GM18909 (cell line): Measurements from ENCODE around the gene ABHD2.
"Not testable (repeated sequence)": the region's sequence is repeated elsewhere in the genome, so short reads cannot be mapped to it uniquely, and the experiment has no call there.

Experiments used
- ATAC-seq: cut with Tn5 transposase; IDR thresholded peaks from one replicate; pipeline ENCODE4 v1.9.1; 2021; ENCODE audit warnings: mild to moderate bottlenecking; ENCODE audit not compliant: unreplicated experiment, poor library complexity

Gene ABHD2

GRCh38 chr15:89136078-89136806, 48.0 kb downstream of the ABHD2 start:
- no peak for ATAC-seq

DNA sequence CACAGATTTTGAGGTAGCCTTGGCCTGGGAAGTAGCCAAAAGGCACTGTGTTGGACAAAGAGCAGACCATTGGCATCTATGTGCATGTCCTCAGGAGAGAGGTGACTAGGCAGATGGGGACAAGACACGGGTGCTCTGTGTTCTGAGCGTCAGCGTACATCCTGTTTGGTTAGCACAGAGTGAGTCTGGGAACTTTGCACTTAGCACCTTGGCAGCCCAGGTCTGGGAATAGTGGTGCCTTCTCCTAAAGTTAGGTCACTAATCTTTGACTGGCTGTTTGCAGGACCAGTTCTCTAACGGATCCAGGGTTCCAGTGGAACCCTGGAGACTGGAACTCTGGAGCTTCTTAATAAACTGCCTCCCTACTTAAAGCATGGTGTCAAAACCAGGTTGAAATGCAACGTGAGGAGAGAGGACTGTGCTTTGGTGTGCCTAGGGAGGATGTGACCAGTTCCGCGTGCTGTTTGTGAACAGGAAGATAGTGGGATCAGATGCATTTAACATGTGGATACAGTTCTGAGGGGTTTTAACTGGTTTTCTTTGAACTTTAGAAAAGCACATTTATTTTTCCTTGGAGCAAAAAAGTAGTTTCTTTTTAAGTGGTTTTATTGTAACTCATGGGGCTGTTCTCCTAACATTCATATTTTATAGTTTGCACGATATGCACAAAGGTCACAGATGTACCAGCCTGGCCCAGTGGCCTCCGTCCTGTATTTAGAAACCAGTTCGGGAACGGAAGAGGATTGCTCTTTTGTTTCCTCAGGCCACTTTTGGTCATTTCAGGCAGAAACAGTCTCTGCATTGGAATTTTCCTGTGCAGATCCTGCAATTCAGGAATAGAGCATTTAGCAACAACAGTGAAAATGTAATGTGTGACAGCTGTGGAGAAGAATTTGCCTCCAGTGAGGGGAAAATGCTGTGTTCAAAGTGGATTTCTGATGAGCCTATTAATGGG, 48.8 kb downstream of the ABHD2 start:
- ATAC-seq, result no peak

DNA sequence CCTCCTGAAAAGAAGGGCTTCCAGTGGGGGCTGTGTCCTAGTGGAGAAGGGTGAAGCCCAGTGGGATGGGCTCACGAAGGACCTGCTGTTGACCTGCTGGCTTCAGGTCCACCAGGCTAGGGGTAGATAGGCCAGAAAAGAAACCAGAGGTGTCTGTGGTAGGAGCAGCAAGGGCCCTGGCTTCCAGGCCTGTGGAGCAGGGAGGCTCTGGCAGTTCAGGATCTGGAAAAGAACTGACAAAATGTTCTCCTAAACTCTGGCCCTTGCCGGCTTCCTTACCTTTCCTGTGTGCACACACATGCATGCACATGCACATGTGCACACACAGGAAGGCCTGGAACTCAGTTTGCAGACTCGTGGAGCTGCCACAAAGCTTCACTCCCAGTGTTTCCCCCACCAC, 49.7 kb downstream of the ABHD2 start:
- ATAC-seq, result no peak

GRCh38 chr15:89138999-89139612, 50.9 kb downstream of the ABHD2 start:
- ATAC-seq, result no peak

DNA sequence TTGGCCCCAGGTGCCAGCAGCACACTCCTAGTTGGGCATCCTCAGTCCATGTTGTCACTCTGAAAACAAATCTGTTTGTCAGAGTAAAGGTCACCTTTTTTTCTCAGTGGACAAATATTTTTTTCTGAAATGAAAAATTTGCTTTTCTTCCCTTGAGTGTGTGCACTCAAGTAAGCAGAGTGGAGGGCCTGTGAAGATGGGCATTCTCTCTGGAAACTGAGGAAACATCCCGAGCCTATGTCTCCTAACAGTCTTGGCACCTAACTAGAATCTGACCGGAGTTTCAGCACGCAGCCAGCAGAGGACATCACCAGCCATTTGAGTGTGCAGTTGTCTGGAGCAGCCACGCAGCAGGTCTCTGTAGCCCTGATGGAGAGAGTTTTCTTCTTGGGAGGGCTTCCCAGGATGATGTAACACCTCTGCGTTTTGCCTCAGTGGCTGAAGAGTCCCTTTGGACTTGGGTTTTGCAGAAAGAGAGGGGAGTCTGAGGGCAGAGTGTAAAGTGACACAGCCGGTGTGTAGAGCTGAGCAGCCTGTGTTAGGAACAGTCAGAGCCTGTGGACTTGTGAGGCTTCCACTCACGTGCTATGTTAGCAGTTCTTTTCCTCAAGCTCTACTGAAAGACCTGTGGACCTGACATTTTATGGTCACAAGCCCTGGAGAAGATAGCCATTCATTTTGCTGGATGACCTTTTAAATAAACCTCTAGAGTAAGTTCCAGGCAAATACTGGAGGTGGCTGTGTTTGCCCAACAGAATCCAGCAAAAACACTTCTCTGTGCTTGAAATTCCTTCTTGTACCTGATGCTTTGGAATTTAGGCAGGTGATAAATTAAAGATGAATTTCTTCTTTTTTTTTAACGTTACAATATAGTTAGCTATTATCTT, 51.6 kb downstream of the ABHD2 start:
- no peak for ATAC-seq

GRCh38 chr15:89140595-89140994, 52.3 kb downstream of the ABHD2 start:
- no peak for ATAC-seq

- ATAC-seq, result not testable (repeated sequence)
These were observed 52.9 kb downstream of the ABHD2 start for GRCh38 chr15:89141159-89141558.

- ATAC-seq, result no peak
These were observed 53.6 kb downstream of the ABHD2 start for GRCh38 chr15:89141885-89142284.

GRCh38 chr15:89142423-89142822, 54.2 kb downstream of the ABHD2 start:
- ATAC-seq, result no peak

- ATAC-seq, result peak; percentile 57
These were observed 55.4 kb downstream of the ABHD2 start for GRCh38 chr15:89143503-89144162.

DNA sequence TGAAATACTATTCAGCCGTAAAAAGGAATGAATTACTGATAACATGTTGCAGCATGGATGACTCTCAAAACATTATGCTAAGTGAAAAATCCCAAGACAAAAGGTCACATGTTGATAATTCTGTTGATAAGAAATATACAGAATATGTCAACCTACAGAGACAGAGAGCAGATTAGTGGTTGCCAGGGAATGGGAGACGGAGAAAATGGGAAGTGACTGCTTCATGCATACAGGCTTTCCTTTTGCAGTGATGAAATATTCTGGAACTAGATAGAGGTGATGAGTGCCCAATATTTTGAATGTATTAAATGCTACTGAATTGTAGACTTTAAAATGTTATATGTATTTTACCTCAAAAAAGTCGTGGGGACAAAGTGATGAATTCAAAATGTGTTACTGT, 56.2 kb downstream of the ABHD2 start:
- ATAC-seq, result no peak

DNA sequence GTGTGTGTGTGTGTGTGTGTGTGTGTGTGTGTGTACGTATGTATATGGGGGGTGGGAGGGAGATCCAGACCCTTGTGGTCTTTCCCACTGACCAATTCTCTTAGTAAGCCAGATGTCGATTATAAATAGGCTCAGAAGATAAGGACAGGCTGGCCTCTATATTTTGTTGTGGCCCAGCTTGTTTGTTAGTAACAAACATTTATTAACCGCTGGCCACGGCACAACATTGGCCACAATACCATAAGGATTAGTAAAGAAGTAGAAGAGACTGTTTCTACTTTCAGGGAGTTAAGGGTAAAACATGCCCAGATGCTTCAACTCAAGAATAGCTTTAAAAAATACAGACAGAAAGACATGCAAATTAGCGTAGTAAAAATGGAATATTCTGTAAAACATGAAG, 58.1 kb downstream of the ABHD2 start:
- no peak for ATAC-seq

- ATAC-seq, result no peak
These were observed 59.9 kb downstream of the ABHD2 start for GRCh38 chr15:89148126-89148525.

DNA sequence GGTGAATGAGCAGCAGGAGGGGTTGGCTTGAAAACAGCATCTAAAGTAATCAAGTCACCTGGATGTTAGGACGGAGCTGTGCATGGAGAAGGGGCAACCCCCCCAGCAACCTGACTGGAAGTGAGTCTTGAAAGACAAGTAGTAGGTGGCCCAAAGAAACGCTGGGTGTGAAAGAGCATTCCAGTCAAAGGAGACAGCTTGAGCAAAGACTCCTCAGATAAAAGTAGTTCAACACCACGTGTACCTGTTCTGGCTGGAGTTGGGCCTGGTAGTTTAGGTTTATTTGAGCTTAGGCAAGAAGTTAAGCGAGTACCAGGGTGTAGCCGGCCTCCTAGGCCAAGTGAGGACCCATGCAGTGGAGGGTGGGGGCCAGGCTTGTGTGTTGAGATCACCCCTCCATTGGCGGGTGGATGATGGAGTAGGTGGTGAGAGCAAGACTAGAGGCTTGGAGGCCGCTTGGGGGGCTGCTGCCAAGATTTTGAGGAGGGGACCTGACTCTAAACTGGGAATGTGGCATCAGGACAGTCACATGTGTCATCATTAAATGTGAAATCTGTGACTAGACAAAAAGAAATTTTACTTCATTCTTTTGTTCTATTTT, 61.3 kb downstream of the ABHD2 start:
- no peak for ATAC-seq

DNA sequence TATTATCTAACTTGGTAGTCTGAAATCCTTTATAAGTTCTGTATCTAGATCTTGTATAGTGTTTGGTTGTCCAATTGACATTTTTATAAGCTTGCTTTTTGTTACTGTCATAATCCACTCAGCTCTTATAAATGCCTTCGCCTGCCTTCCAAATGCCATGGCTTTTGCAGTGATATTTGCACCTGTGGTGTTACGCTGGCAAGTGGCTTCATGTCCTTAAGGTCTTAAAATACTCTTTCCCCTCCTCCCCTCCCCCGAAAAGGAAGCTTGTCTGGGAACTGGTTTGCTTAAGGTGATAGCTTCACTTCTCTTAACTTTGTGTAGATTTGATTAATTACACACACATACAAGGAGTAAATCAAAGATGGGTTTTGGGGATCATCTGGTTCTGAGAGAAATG, 62.0 kb downstream of the ABHD2 start:
- no peak for ATAC-seq

GRCh38 chr15:89150762-89151664, 62.8 kb downstream of the ABHD2 start:
- no peak for ATAC-seq

GRCh38 chr15:89155122-89155521, 66.9 kb downstream of the ABHD2 start:
- no peak for ATAC-seq

DNA sequence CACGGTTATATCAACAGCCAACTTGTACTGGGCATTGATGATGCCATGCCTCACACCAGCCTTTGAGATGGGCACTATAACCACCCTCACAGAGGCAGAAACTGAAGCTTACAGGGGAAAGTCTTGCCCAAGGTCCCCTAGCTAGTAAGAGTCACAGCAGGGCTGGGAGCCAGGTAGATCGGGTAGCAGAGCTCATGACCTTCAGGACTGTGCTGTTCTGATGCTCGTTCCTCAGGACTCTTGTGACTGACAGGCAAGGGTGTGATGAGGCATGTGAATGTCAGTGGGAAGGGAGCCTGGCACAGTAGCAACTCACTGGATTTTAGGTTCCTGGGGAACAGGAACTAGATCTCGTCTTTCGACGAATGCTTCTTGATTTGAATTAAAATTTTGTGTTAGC, 67.4 kb downstream of the ABHD2 start:
- no peak for ATAC-seq
